HG03139 (cell line): ENCODE data around the gene OR10T2.
"Not testable (repeated sequence)": the region's sequence is repeated elsewhere in the genome, so short reads cannot be mapped to it uniquely, and the experiment has no call there.

Experiments used
- ATAC-seq: cut with Tn5 transposase; IDR thresholded peaks from one replicate; pipeline ENCODE4 v1.9.1; 2021; ENCODE audit not compliant: unreplicated experiment

Gene OR10T2

DNA sequence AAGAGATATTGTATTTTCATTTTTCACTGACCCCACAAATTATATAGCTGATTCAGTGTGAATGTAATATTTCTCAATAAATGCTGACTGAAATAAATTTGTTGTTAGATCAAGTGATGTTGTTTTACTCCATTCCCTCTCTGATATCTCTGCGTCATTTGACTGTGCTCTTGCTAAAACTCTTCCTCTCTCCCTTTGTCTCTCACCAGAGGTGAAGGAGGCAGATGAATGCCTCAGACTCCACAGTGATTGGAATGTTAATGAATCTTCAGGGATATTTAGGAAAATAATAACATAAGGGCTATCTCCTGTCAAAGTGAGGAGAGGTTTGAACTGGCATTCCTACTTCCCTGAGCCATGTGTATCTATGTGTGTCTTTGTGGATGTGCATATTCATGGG lies 41.8 kb downstream of the OR10T2 start:
- ATAC-seq = no peak

DNA sequence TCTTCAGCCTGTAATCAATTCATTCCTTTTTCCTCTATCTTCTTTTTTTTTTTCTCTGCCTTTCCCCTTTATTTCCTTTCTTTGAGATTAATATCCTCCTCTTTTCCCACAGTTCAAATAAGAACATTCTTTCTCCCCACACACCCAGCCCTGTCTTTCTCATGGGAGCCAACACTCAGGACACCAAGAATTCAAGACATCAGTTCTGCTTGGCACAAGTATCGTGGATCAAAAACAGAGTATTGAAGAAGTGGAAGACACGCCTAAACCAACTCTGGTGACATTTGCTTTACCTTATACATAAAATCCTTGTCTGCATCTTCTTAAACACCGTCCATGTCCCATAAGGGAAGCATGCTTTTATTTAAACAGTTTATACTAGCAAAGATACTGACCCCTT lies 42.6 kb downstream of the OR10T2 start:
- ATAC-seq = no peak

DNA sequence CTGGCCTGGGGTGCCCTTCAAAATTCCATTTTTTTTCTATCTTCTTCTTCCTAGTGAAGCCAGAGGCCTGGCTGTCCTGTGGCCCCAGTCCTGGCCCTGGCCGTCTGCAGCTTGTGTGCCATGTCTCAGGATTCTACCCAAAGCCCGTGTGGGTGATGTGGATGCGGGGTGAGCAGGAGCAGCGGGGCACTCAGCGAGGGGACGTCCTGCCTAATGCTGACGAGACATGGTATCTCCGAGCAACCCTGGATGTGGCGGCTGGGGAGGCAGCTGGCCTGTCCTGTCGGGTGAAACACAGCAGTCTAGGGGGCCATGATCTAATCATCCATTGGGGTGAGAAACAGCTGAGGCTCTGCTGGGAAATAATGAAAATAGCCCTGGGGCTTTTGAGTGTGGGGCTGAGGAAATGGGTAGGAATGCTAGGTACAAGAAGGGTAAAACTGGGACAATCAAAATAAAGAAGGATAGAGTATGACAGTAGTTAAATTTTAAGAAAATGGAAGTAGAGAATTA lies 43.4 kb downstream of the OR10T2 start:
- ATAC-seq = no peak

DNA sequence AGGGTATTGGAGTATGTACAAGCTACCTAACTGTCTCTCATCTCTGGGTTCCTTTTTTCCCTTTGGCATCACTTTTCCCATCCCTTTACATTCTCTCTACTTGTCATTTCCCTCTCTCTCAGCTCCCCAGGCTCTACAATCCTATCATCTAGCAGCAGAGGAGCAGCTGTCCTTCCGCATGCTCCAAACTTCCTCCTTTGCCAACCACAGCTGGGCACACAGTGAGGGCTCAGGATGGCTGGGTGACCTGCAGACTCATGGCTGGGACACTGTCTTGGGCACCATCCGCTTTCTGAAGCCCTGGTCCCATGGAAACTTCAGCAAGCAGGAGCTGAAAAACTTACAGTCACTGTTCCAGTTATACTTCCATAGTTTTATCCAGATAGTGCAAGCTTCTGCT lies 45.0 kb downstream of the OR10T2 start:
- ATAC-seq = no peak

DNA sequence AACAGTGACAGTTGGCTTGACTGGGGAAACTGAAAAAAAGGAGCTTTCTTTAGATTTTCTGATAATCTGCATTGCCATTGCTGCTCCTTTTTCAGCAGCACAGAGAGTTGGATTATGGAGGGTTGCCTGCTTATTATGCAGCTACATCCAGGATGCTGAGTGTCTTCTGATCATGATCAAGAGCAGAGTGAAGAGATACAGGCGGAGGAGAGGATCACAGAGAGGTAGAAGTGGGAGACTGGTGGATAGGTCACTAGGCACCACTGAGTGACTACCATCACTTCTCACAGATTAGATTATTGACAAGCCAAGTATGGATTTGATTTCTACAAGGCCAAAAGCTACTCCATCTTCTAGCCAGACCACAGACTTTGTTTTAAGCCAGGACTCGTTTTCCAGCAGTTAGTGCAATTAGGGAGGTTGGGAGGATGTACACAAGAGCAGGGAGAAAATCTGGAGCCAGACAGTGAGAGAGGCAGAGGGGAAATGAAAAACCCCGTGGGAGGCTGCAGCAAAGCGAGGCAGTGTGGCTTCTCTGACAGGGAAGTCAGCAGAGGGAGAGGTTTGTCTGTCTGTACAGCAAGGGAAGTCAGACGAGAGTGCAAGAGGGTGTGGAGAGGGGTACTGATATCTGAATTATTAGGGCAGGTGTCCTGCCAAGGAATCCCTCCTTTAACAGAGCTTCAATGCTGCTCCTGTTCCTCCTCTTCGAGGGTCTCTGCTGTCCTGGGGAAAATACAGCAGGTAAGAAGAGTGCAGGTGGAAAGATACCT lies 45.8 kb downstream of the OR10T2 start, which contains the start of gene CD1E:
Gene CD1E (plus strand): TSS at position 592 of the 773 bp plus-strand sequence. CDS start 95 bp downstream, at position 687.
- no peak for ATAC-seq

DNA sequence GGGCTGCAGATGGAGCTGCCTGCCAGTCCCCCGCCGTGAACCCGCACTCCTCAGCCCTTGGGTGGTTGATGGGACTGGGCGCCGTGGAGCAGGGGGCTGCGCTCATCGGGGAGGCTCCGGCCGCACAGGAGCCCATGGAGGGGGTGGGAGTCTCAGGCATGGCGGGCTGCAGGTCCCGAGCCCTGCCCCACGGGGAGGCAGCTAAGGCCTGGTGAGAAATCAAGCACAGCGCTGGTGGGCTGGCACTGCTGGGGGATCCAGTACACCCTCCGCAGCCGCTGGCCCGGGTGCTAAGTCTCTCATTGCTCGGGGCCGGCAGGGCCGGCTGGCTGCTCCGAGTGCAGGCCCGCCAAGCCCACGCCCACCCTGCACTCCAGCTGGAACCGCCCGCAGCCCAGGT lies 50.3 kb downstream of the OR10T2 start:
- ATAC-seq = not testable (repeated sequence)
